HUES6 (cell line): ENCODE data around the gene AHSG.
A peak's percentile ranks its signal among the peaks of the same experiment; 100 is the strongest.

Experiments
- H3K27ac ChIP-seq: 2 replicates; pipeline ENCODE4 v1.7.0; 2013; ENCODE audit warnings: low read depth, mild to moderate bottlenecking, low read length, inconsistent platforms
- H3K27me3 ChIP-seq: 2 replicates; pipeline ENCODE4 v1.6.1; 2013; ENCODE audit warnings: low read length; ENCODE audit not compliant: control insufficient read depth, insufficient read depth
- H3K36me3 ChIP-seq: 2 replicates; pipeline ENCODE4 v1.6.1; 2013; ENCODE audit warnings: low read length; ENCODE audit not compliant: control insufficient read depth, insufficient read depth
- H3K4me1 ChIP-seq: 2 replicates; pipeline ENCODE4 v1.6.1; 2013; ENCODE audit warnings: low read length; ENCODE audit not compliant: control insufficient read depth, insufficient read depth
- H3K4me3 ChIP-seq: 2 replicates; pipeline ENCODE4 v1.5.1; 2013; ENCODE audit warnings: low read depth, low read length
- H3K9ac ChIP-seq: one replicate; pipeline ENCODE4 v1.6.1; 2013; ENCODE audit warnings: mild to moderate bottlenecking, low read length
- H3K9me3 ChIP-seq: 2 replicates; pipeline ENCODE4 v1.6.1; 2013; ENCODE audit warnings: low read depth, low read length; ENCODE audit not compliant: control insufficient read depth, insufficient read depth

The AHSG gene

DNA sequence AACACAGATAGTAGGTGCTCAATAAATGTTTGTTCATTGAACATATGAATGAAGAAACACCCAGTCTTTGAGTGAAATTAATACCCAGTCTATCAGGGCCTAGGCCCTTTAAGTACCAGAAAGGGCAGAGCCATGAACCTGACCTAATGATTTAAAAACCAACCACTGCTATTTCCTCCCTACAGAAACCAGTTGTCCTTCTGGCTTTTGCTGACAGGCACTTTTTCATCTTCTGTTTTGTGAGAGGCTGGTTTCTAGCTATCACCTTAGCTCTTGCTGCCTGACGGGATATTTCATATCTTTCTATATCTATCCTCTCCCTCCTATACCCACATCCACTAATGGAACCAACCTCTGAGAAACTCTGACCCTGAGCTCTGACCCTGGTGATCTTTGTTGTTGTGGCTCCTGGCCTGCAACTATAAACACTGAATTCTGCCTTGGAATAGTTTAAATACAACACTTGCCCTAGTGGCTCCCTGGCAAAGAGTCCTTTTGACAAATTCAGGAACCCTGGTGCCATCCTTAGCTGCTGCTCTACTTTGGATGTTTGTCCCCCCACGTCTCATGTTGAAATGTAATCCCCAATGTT lies 4.1 kb upstream of the AHSG start:
- H3K27ac ChIP-seq = no peak overlapping the region
- H3K36me3 ChIP-seq = no peaks in the 10 kb centered on the region
- H3K4me3 ChIP-seq = no peak overlapping the region
- no peak overlapping the region for H3K9ac ChIP-seq
- H3K9me3 ChIP-seq = no peaks in the 10 kb centered on the region
- no peaks in the 10 kb centered on the region for H3K4me1 ChIP-seq
- no peaks in the 10 kb centered on the region; the same call in 1 of the 2 replicates for H3K27me3 ChIP-seq

DNA sequence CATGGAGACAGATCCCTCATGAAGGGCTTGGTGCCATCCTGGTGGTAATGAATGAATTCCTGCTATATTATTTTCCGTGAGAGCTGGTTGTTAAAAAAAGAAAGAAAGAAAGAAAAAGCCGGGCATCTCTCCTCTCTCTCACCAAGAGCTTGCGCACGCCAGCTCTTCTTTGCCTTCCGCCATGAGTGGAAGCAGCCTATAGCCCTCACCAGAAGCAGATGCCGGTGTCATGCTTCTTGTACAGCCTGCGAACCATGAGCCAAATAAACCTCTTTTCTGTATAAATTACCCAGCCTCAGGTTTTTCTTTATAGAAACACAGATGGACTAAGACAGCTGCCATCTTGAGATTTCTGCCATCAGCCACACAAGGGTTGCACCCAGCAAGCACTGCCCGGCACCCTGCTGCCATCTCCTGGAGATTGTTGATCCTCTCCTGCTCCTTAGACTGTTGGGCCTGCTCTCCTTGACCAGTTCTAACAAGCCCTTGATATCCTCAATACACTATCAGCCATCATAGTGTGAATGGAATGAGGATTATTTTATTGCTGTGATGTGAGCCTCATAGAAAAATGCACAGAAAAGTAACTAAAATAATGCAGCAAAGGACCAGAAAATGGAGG lies 3.5 kb upstream of the AHSG start:
- H3K9ac ChIP-seq = no peak overlapping the region
- H3K9me3 ChIP-seq = no peaks in the 10 kb centered on the region
- H3K27ac ChIP-seq = no peak overlapping the region
- H3K27me3 ChIP-seq = no peaks in the 10 kb centered on the region; the same call in 1 of the 2 replicates
- no peaks in the 10 kb centered on the region for H3K4me1 ChIP-seq
- H3K36me3 ChIP-seq = no peaks in the 10 kb centered on the region
- no peak overlapping the region for H3K4me3 ChIP-seq

DNA sequence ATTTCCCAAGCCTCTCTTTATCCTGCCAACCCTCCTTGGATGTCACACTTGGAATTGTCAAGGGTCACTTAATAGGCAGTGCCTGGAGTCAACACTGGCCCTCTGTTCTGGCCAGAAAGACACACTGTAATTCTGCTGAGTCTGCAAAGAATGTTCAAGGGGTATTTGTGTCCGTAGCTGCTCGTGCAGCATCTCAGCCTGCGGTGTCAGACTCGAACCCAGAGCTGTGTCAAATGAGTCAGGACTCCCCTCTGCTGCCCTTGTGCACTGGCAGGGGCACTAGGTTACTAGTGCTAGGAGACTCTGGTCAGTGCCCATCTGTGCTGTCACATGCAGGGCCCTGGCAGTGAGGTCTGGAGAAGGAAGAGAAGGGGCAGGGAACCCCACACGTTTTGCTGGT lies 795 bp upstream of the AHSG start:
- H3K4me3 ChIP-seq = no peak overlapping the region
- no peaks in the 10 kb centered on the region for H3K36me3 ChIP-seq
- H3K27me3 ChIP-seq = no peaks in the 10 kb centered on the region; the same call in 1 of the 2 replicates
- H3K9me3 ChIP-seq = no peaks in the 10 kb centered on the region
- H3K9ac ChIP-seq = no peak overlapping the region
- H3K4me1 ChIP-seq = no peaks in the 10 kb centered on the region; the same call in 1 of the 2 replicates
- no peak overlapping the region for H3K27ac ChIP-seq

DNA sequence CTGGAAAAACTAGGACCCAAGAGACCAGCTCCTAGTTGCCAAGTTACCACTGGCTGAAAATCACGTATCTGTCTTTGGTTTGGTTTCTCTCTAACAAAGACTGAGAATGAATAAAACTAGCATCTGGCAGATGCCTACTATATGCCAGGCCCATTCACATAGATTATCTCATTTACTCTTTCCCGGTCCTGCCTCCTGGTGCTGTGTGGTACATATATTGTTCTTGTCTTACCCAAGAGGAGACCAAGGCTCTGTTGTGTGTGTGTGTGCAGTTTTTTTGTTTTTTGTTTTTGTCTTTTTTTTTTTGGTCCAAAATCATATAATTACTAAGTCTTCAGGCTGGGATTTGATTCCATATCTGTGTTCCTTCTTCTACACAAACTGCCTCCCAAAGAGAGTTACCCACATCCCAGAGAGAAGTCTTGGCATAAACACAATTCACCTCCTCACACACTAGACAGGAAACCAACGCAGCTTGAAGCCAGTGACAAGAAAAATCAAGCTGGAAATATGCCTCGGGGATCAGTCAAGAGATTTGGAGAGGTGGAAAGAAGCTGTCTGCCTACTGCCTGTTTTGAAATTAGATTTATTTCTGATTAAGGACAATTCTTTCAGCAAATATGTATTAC lies 891 bp downstream of the AHSG start:
- Histone ChIP-seq H3K27me3 (peaks cover 16% of the 10 kb centered on the region), H3K4me3 (no peak overlapping the region), H3K27ac (no peak overlapping the region), H3K9ac (no peak overlapping the region), H3K9me3 (no peaks in the 10 kb centered on the region), H3K4me1 (peaks cover 6% of the 10 kb centered on the region), H3K36me3 (no peaks in the 10 kb centered on the region)

DNA sequence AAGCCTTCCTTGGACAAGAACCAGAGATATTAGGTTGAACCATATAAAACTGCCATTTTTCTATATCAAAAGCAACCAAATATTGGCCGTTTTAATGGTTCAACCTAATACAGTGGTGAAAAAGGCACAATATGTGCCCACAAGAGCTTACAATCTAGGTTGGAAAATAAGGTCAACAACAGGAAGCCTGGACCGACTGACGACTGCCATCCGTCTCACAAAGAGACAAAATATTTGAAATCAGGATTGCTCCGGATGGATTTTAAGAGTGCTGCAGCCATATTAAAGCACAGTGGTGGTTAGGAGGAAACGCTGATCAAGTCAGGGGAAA lies 1.4 kb downstream of the AHSG start:
- Histone ChIP-seq H3K9ac (no peak overlapping the region), H3K9me3 (no peaks in the 10 kb centered on the region), H3K4me1 (peaks cover 6% of the 10 kb centered on the region), H3K36me3 (no peaks in the 10 kb centered on the region), H3K4me3 (no peak overlapping the region), H3K27ac (no peak overlapping the region), H3K27me3 (peaks cover 16% of the 10 kb centered on the region)

DNA sequence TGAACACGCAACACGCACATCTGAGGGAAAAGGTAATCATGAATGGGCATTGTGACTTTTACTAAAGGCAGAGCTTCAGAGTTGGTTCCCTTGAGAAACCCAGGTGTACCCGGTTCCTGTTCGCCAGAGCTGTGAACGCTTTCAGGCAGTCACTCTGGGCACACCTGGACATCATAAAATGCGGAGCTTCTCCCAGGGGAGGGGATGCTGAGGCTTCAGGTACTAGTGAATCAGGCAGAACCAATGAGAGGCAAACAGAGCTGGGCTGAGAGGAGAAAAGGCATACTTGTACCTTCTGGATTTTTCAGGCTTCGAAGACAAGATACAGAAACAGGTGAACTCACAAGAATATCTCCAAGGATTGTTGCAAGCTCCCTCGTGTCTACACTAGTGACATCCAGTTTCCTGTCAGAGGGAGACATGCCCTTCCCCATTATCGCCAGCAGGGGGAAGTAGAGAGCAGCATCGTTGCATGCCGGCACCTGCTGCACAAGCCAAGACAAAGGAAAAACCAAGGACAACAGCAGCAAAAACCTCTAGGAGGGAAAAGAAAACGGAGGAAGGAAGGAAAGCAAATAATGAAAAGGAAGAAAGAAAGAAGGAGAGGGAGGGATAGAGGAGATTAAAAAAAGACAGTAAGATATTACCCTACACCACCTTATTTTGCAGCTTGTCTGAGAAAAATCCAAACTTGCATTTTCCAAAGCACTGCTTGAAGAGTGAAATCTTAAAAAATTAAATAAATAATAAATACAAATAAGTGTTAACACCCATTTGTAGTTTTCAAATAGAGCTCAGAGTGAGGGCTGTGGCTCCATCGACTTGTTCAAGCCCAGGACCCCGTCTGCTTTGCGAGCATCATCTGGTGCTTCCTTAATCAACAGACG lies 2.0 kb downstream of the AHSG start:
- Histone ChIP-seq H3K9me3 (no peaks in the 10 kb centered on the region), H3K4me3 (no peak overlapping the region), H3K4me1 (peaks cover 6% of the 10 kb centered on the region), H3K27me3 (peaks cover 16% of the 10 kb centered on the region), H3K36me3 (no peaks in the 10 kb centered on the region), H3K27ac (no peak overlapping the region), H3K9ac (no peak overlapping the region)

DNA sequence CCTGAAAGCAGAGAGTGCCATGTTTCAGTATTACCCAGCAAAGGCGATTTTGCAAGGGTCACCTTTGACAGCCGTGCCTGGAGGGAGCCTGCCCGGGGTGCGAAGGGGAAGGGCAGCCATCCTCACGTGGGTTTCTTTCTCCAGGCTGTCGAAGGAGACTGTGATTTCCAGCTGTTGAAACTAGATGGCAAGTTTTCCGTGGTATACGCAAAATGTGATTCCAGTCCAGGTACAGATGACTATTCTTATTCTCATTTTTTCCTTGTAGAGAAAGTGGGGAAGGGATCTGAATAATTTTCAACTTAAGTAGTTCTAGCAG lies 3.4 kb downstream of the AHSG start:
- no peak overlapping the region for H3K4me3 ChIP-seq
- H3K27ac ChIP-seq = no peak overlapping the region
- H3K36me3 ChIP-seq = no peaks in the 10 kb centered on the region
- H3K9ac ChIP-seq = no peak overlapping the region
- peaks cover 6% of the 10 kb centered on the region for H3K4me1 ChIP-seq
- H3K27me3 ChIP-seq = peaks cover 16% of the 10 kb centered on the region
- no peaks in the 10 kb centered on the region for H3K9me3 ChIP-seq

DNA sequence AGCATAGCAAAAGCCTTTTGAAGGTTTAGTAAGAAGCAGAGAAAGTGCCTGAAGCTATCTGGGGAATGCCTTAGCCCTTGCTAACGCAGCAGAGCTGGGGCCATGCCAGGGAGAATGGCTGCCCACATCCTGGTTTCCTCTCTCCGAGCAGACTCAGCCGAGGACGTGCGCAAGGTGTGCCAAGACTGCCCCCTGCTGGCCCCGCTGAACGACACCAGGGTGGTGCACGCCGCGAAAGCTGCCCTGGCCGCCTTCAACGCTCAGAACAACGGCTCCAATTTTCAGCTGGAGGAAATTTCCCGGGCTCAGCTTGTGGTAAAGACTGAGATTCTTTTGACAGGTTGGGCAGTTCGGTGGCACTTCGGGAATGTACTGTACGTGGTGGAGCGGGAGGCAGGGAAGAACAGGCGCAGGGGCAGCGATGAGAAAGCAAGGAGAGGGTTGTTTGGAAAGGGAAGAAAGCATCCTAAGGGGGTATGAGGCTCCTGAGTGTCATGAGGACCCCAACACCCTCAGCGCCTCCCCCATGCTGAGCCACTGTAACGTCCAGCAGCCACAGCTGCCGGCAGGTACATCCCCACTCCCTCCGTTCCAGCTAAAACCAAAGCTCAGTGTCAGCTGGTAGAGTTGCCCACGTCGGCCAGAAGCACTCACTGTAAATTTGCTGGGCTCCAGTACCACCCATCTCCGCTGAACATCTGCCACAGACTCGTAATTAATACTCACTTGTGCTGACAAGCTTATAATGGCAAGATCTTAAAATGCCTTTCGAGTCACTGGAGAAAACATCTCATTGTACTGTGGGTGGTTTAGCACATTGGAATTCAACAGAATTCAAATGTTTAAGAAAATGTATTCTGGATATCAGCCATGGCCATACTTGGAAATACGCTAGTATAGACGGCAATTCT lies 4.4 kb downstream of the AHSG start:
- Histone ChIP-seq H3K27me3 (peaks cover 16% of the 10 kb centered on the region), H3K4me1 (peaks cover 6% of the 10 kb centered on the region), H3K9ac (peak overlapping the region; percentile 5), H3K9me3 (no peaks in the 10 kb centered on the region), H3K36me3 (no peaks in the 10 kb centered on the region), H3K4me3 (peak overlapping the region; percentile 32), H3K27ac (no peak overlapping the region)

DNA sequence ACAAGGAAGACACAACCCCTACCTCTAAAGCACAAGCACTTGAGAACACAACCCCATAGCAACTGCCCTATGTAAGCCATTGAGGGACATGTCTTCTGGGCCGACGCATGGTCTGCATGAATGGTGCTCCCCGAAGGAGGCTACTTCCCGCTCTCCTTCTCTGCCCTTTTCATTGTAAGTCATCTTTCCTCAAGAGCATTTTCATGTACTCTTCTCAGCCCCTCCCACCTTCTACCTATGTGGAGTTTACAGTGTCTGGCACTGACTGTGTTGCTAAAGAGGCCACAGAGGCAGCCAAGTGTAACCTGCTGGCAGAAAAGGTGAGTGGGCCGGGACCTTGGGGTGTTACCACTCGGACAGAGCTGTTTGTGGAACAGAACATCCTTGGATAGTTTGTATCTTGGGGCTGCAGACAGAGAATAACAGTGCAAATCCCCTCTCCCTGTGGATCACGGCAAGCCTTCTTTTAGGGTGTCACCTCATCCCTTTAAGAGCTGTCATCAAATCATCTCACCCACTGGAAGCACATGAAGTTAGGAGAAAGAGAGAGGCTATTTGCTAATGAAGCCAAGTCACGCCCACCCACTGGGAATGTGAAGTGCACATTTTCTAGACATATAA lies 5.6 kb downstream of the AHSG start:
- Histone ChIP-seq H3K36me3 (no peaks in the 10 kb centered on the region), H3K27me3 (peaks cover 16% of the 10 kb centered on the region), H3K4me3 (no peak overlapping the region), H3K9ac (no peak overlapping the region), H3K4me1 (peaks cover 6% of the 10 kb centered on the region), H3K9me3 (no peaks in the 10 kb centered on the region), H3K27ac (no peak overlapping the region)

DNA sequence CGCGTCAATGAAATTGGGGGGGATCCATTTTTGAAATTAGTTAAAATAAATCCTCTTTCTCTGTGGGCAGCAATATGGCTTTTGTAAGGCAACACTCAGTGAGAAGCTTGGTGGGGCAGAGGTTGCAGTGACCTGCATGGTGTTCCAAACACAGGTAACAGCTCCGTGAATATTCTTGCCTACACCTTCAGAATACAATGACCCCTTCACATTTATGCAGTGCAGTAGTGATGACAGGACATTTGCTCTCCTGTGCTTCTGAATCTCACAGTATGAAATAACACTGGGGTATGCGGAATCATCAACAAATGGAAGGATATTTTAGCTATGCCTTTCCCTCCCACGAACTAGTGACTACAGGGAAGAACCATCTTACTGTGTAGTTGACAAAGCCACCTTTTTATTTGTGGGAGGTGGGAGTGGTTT lies 6.9 kb downstream of the AHSG start:
- Histone ChIP-seq H3K27me3 (peaks cover 16% of the 10 kb centered on the region), H3K4me1 (peaks cover 6% of the 10 kb centered on the region), H3K36me3 (no peaks in the 10 kb centered on the region), H3K9me3 (no peaks in the 10 kb centered on the region), H3K4me3 (no peak overlapping the region), H3K27ac (no peak overlapping the region), H3K9ac (no peak overlapping the region)
